GM18873 (cell line): ENCODE results near the gene SGMS1.
A peak's percentile ranks its signal among the peaks of the same experiment; 100 is the strongest.
"Not testable (repeated sequence)": the region's sequence is repeated elsewhere in the genome, so short reads cannot be mapped to it uniquely, and the experiment has no call there.

ENCODE experiments used
- ATAC-seq: cut with Tn5 transposase; IDR thresholded peaks from one replicate; pipeline ENCODE4 v1.9.1; 2021; ENCODE audit warnings: mild to moderate bottlenecking, moderate library complexity, moderate number of reproducible peaks; ENCODE audit not compliant: unreplicated experiment, low FRiP score

Gene SGMS1

GRCh38 chr10:50437248-50437647 is 186.5 kb downstream of the SGMS1 start:
- no peak for ATAC-seq

- no peak for ATAC-seq
Measured at GRCh38 chr10:50436805-50437204, 187.0 kb downstream of the SGMS1 start.

- ATAC-seq = peak; percentile 43
Measured at GRCh38 chr10:50432211-50433009, 191.3 kb downstream of the SGMS1 start.

- ATAC-seq = peak; percentile 81
Measured at GRCh38 chr10:50431791-50432190, 192.0 kb downstream of the SGMS1 start.

GRCh38 chr10:50431133-50431532 is 192.6 kb downstream of the SGMS1 start:
- ATAC-seq = no peak

GRCh38 chr10:50426485-50426884 is 197.3 kb downstream of the SGMS1 start:
- ATAC-seq = peak; percentile 73

GRCh38 chr10:50425215-50425614 is 198.5 kb downstream of the SGMS1 start:
- ATAC-seq = not testable (repeated sequence)

GRCh38 chr10:50423448-50423847 is 200.3 kb downstream of the SGMS1 start:
- no peak for ATAC-seq

- ATAC-seq = no peak
Measured at GRCh38 chr10:50422259-50422658, 201.5 kb downstream of the SGMS1 start.

GRCh38 chr10:50421026-50421719 is 202.6 kb downstream of the SGMS1 start:
- peak; percentile 34 for ATAC-seq

GRCh38 chr10:50420196-50420595 is 203.6 kb downstream of the SGMS1 start:
- ATAC-seq = no peak

- ATAC-seq = no peak
Measured at GRCh38 chr10:50419756-50420155, 204.0 kb downstream of the SGMS1 start.

- ATAC-seq = no peak
Measured at GRCh38 chr10:50419091-50419490, 204.7 kb downstream of the SGMS1 start.

- ATAC-seq = peak; percentile 65
Measured at GRCh38 chr10:50417886-50418830, 205.6 kb downstream of the SGMS1 start.

GRCh38 chr10:50417486-50417885 is 206.3 kb downstream of the SGMS1 start:
- ATAC-seq = no peak

- ATAC-seq = no peak
Measured at GRCh38 chr10:50416881-50417280, 206.9 kb downstream of the SGMS1 start.

- no peak for ATAC-seq
Measured at GRCh38 chr10:50416181-50416824, 207.5 kb downstream of the SGMS1 start.

- no peak for ATAC-seq
Measured at GRCh38 chr10:50415292-50415691, 208.5 kb downstream of the SGMS1 start.

GRCh38 chr10:50410066-50410811 is 213.5 kb downstream of the SGMS1 start:
- ATAC-seq = no peak
